Sigmoid colon (tissue), 7 donors: ENCODE results near the gene CEP112. TPM values are rescaled to one million over a fixed set of nuclear protein-coding genes. Genes with fewer than 3 reads are reported as not detected.

ENCODE experiments used
- DNase-seq: peaks from one replicate; pipeline ENCODE4 v3.0.0-alpha.2; 2019
- H3K27ac ChIP-seq, 4 donors: fragments of 200-600 bp; sonication (generic); one replicate each; pipeline ENCODE4 v1.5.1; 2016 to 2019; ENCODE audit warnings: mild to moderate bottlenecking in 1 of 4
- H3K27me3 ChIP-seq, 3 donors: fragments of 200-600 bp; sonication (generic); one replicate each; pipeline ENCODE4 v1.5.1; 2019; ENCODE audit warnings: mild to moderate bottlenecking in 1 of 3
- H3K36me3 ChIP-seq, 4 donors: fragments of 200-600 bp; sonication (generic); one replicate each; pipeline ENCODE4 v1.5.1; 2016 to 2019
- H3K4me1 ChIP-seq, 4 donors: fragments of 200-600 bp; sonication (generic); one replicate each; pipeline ENCODE4 v1.5.1; 2017 to 2019
- H3K4me3 ChIP-seq, 4 donors: fragments of 200-600 bp; sonication (generic); one replicate each; pipeline ENCODE4 v1.5.1; 2017 to 2019; ENCODE audit warnings: mild to moderate bottlenecking in 2 of 4, moderate library complexity in 1 of 4
- H3K9me3 ChIP-seq, 4 donors: fragments of 200-600 bp in 3 of 4; sonication (generic) in 3 of 4; one replicate each; pipeline versions ENCODE4 v1.5.1 to v1.6.1; 2013 to 2019
- CTCF ChIP-seq, 4 experiments: fragments of 450-650 bp in 3 of 4; fragments of 200-600 bp in 1 of 4; IDR thresholded peaks; one replicate each; pipeline ENCODE4 v1.5.1; 2016 to 2019; ENCODE audit warnings: antibody characterized with exemption in 4 of 4, mild to moderate bottlenecking in 3 of 4, moderate library complexity in 2 of 4
- EP300 ChIP-seq, 4 donors: sonication (generic); formaldehyde crosslinking; IDR thresholded peaks; one replicate each; pipeline ENCODE4 v1.6.1; 2017; ENCODE audit warnings: antibody characterized with exemption in 4 of 4
- POLR2A ChIP-seq, 2 donors: fragments of 450-650 bp; IDR thresholded peaks; one replicate each; pipeline ENCODE4 v1.6.1; 2016; ENCODE audit warnings: antibody characterized with exemption in 2 of 2, mild to moderate bottlenecking in 2 of 2, moderate library complexity in 2 of 2
- POLR2AphosphoS5 ChIP-seq, 4 donors: sonication (generic); formaldehyde crosslinking; IDR thresholded peaks; one replicate each; pipeline ENCODE4 v1.6.1; 2017; ENCODE audit warnings: antibody characterized with exemption in 4 of 4
- WGBS, 2 donors: extraction: QIAGEN DNeasy Blood & Tissue Kit; methylation state at CpG; one replicate each; pipeline ENCODE4 v1.1.7; 2013; 5-methylcytosine and 5-hydroxymethylcytosine counted together
- intact Hi-C: fragments of 100-400 bp; cut with DNase I; formaldehyde crosslinking; loops from one replicate; pipeline ENCODE4 v1.15.1; 2023
- polyA plus RNA-seq, 3 donors: library from polyadenylated mRNA; stranded (reverse); fragments of 200-250 nt; gene quantifications; one replicate each; pipeline ENCODE4 v1.2.3, GENCODE V29; 2013
- total RNA-seq, 4 donors: library from RNA; depleted of rRNA; stranded (reverse); fragments of >200 nt; gene quantifications; one replicate each; pipeline ENCODE4 v1.1.0, GENCODE V29; 2016
- donor health status: healthy with polysubstance abuse.
- donor health status: Bipolar disorder and iron deficiency.
- donor health status: healthy.

Gene CEP112
- total and polyA plus RNA-seq, 7 donors, result 0.92 to 29.1 (median 15.1) TPM

DNA sequence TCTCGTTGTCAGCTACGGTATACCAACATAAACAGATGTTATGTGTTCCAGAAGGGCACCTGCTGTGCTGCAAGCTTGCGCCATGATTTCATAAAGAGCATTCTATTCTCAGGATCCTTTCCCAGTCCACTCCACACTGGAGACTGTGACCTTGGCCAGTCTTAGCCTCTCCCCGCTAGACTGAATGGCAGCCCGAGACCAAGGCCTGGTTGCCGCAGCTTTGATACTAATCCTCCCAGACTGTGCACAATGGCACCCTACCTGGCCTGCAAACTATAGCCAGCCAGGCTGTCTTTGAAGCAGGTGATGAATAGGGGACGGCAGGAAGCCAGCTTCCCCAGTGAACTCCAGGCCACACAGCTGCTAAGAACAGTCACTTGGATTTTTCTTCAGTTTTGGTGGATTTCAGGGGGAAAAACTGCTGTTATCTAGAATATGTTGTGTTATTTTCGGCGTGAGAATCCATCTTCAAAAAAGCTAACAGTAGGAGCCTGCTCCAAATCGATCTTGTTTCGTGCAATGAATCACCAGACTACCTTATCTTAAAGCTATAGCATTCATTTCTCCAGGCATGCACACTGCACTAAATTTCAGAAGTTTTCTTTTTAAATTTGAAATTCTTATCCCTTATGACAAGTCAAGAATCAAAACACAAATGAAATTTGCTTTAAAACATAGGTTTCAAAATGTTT lies 289.0 kb downstream of the CEP112 start:
- intact Hi-C loops, result no loop called here
- Histone ChIP-seq H3K27me3 (no peaks in the 10 kb centered on the region), H3K27ac (no peak overlapping the region), H3K4me3 (no peak overlapping the region), H3K36me3 (no peaks in the 10 kb centered on the region), H3K4me1 (no peaks in the 10 kb centered on the region), H3K9me3 (no peaks in the 10 kb centered on the region)
- DNase-seq, result no peak
- 89 to 93% methylated on average over 11 of the region's 11 CpGs for WGBS, 2 donors
- TF ChIP-seq POLR2AphosphoS5 (IDR thresholded peaks at IDR 0.05) (no peak), POLR2A (IDR thresholded peaks at IDR 0.05) (no peak), EP300 (IDR thresholded peaks at IDR 0.05) (no peak), CTCF (IDR thresholded peaks at IDR 0.05) (no peak)

DNA sequence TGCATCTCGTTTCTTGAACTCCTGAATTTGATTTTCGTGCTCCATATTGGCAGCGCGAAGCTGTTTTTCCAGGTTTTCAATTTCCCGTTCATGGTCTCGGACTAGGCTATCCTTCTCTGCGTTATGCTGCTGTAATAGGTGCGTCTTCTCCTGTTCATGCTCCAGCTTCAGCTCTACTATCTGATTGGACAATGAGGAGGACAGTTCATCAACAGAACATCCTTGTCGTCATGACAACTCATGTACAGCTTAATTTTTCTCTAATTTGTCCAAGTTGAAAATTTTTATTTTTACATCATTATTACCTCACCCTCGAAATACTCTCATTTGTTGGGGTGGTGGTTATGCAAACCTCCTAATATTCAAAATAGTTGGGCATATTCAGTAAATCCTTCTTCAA lies 289.8 kb downstream of the CEP112 start:
- no peaks in the 10 kb centered on the region for H3K9me3 ChIP-seq
- no peaks in the 10 kb centered on the region for H3K4me1 ChIP-seq
- no peaks in the 10 kb centered on the region for H3K36me3 ChIP-seq
- intact Hi-C loops, result no loop called here
- no peak overlapping the region for H3K27ac ChIP-seq
- no peak for TF ChIP-seq POLR2A (IDR thresholded peaks at IDR 0.05)
- TF ChIP-seq POLR2AphosphoS5 (IDR thresholded peaks at IDR 0.05), result no peak
- TF ChIP-seq CTCF (IDR thresholded peaks at IDR 0.05), result no peak
- no peak for TF ChIP-seq EP300 (IDR thresholded peaks at IDR 0.05)
- H3K27me3 ChIP-seq, result no peaks in the 10 kb centered on the region
- DNase-seq, result no peak
- H3K4me3 ChIP-seq, result no peak overlapping the region
- 95 to 96% methylated on average over 10 of the region's 10 CpGs for WGBS, 2 donors

DNA sequence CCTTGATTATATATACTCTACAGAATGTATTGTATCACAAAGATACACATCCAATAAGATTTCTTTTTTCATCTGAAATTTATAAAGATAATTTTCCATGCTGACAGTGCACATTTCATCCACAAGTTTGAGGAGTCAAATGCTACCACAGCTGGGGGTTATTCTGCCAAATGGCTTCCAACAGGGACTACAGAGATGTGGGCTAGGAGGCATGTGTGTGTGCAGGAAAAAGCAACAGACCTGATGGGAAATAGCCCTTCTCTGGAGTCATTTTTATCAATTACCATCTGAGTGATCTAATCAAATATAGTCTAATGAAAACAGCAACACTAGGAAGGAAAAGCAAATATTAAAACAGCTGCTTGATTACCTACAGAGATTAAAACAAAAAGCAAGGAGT lies 290.5 kb downstream of the CEP112 start:
- H3K27ac ChIP-seq, result no peak overlapping the region
- TF ChIP-seq EP300 (IDR thresholded peaks at IDR 0.05) (no peak), CTCF (IDR thresholded peaks at IDR 0.05) (no peak), POLR2AphosphoS5 (IDR thresholded peaks at IDR 0.05) (no peak), POLR2A (IDR thresholded peaks at IDR 0.05) (no peak)

GRCh38 chr17:65900216-65900615 lies 291.7 kb downstream of the CEP112 start:
- TF ChIP-seq EP300 (IDR thresholded peaks at IDR 0.05), result no peak
- no peak for TF ChIP-seq CTCF (IDR thresholded peaks at IDR 0.05)
- no peak for TF ChIP-seq POLR2AphosphoS5 (IDR thresholded peaks at IDR 0.05)
- no peak for TF ChIP-seq POLR2A (IDR thresholded peaks at IDR 0.05)
- no peak overlapping the region for H3K4me3 ChIP-seq
- H3K4me1 ChIP-seq, result no peaks in the 10 kb centered on the region
- H3K27ac ChIP-seq, result no peak overlapping the region
- intact Hi-C loops, result no loop called here
- H3K9me3 ChIP-seq, result no peaks in the 10 kb centered on the region
- 92 to 94% methylated on average over 6 of the region's 6 CpGs for WGBS, 2 donors
- H3K36me3 ChIP-seq, result no peaks in the 10 kb centered on the region
- no peaks in the 10 kb centered on the region for H3K27me3 ChIP-seq
- DNase-seq, result no peak

More for the DNA sequence above, 290.5 kb downstream of the CEP112 start:
- no peaks in the 10 kb centered on the region for H3K27me3 ChIP-seq
- intact Hi-C loops, result no loop called here
- H3K9me3 ChIP-seq, result no peaks in the 10 kb centered on the region
- no peaks in the 10 kb centered on the region for H3K36me3 ChIP-seq
- DNase-seq, result no peak
- no peak overlapping the region for H3K4me3 ChIP-seq
- H3K4me1 ChIP-seq, result no peaks in the 10 kb centered on the region

GRCh38 chr17:65898651-65899050 lies 293.3 kb downstream of the CEP112 start:
- Histone ChIP-seq H3K27ac (no peak overlapping the region), H3K4me3 (no peak overlapping the region), H3K4me1 (no peaks in the 10 kb centered on the region), H3K9me3 (no peaks in the 10 kb centered on the region), H3K36me3 (no peaks in the 10 kb centered on the region), H3K27me3 (no peaks in the 10 kb centered on the region)
- no peak for DNase-seq
- no peak for TF ChIP-seq CTCF (IDR thresholded peaks at IDR 0.05)
- no peak for TF ChIP-seq EP300 (IDR thresholded peaks at IDR 0.05)
- TF ChIP-seq POLR2AphosphoS5 (IDR thresholded peaks at IDR 0.05), result no peak
- TF ChIP-seq POLR2A (IDR thresholded peaks at IDR 0.05), result no peak
- intact Hi-C loops, result no loop called here
- WGBS, 2 donors, result 93 to 98% methylated on average over 3 of the region's 3 CpGs
